Inflammatory macrophage treated with lipopolysaccharide for 4 hours (primary cell): ENCODE data around the gene RPS6KA6.
"Not testable (repeated sequence)": the region's sequence is repeated elsewhere in the genome, so short reads cannot be mapped to it uniquely, and the experiment has no call there.

Experiments
- DNase-seq: peaks from one replicate; pipeline ENCODE4 v3.0.0-alpha.2; 2020

Gene RPS6KA6

GRCh38 chrX:84161641-84162040 lies 26.4 kb downstream of the RPS6KA6 start:
- no peak for DNase-seq

GRCh38 chrX:84160736-84161135 lies 27.3 kb downstream of the RPS6KA6 start:
- DNase-seq = no peak

- DNase-seq = no peak
Observed at GRCh38 chrX:84156821-84157220, 31.2 kb downstream of the RPS6KA6 start.

GRCh38 chrX:84155938-84156337 lies 32.1 kb downstream of the RPS6KA6 start:
- DNase-seq = no peak

- DNase-seq = no peak
Observed at GRCh38 chrX:84153538-84153937, 34.5 kb downstream of the RPS6KA6 start.

GRCh38 chrX:84144991-84145390 lies 43.0 kb downstream of the RPS6KA6 start:
- no peak for DNase-seq

- no peak for DNase-seq
Observed at GRCh38 chrX:84144281-84144680, 43.7 kb downstream of the RPS6KA6 start.

- DNase-seq = no peak
Observed at GRCh38 chrX:84133023-84133422, 55.0 kb downstream of the RPS6KA6 start.

- no peak for DNase-seq
Observed at GRCh38 chrX:84123585-84123984, 64.4 kb downstream of the RPS6KA6 start.

GRCh38 chrX:84118769-84119168 lies 69.2 kb downstream of the RPS6KA6 start:
- no peak for DNase-seq

- no peak for DNase-seq
Observed at GRCh38 chrX:84118315-84118714, 69.7 kb downstream of the RPS6KA6 start.

- no peak for DNase-seq
Observed at GRCh38 chrX:84108584-84108983, 79.4 kb downstream of the RPS6KA6 start.

GRCh38 chrX:84099120-84099519 lies 88.9 kb downstream of the RPS6KA6 start:
- no peak for DNase-seq

GRCh38 chrX:84079479-84080197 lies 108.4 kb downstream of the RPS6KA6 start:
- DNase-seq = not testable (repeated sequence)

GRCh38 chrX:84078991-84079390 lies 109.0 kb downstream of the RPS6KA6 start:
- DNase-seq = no peak

GRCh38 chrX:84064814-84065213 lies 123.2 kb downstream of the RPS6KA6 start:
- DNase-seq = no peak

GRCh38 chrX:84064164-84064563 lies 123.8 kb downstream of the RPS6KA6 start:
- DNase-seq = peak; percentile 1

- no peak for DNase-seq
Observed at GRCh38 chrX:84047339-84047738, 140.7 kb downstream of the RPS6KA6 start.

GRCh38 chrX:84046403-84046984 lies 141.5 kb downstream of the RPS6KA6 start:
- peak; percentile 6 for DNase-seq

GRCh38 chrX:84044051-84044450 lies 143.9 kb downstream of the RPS6KA6 start:
- no peak for DNase-seq
